HepG2 (cell line): Measurements from ENCODE around the gene TAS2R60. TPM values are rescaled to one million over a fixed set of nuclear protein-coding genes. Genes with fewer than 3 reads are reported as not detected.
A peak's percentile ranks its signal among the peaks of the same experiment; 100 is the strongest.

Experiments
- ATF7-NPFF ChIP-seq: sonication (generic); formaldehyde crosslinking; IDR thresholded peaks from 2 replicates; pipeline ENCODE4 v1.8.1; 2023; ENCODE audit warnings: mild to moderate bottlenecking, low read depth, missing genetic modification reagents, moderate library complexity
- GATA4 ChIP-seq: sonication (generic); IDR thresholded peaks from 2 replicates; pipeline ENCODE4 v1.6.1; 2016; ENCODE audit warnings: antibody characterized with exemption, low read depth, borderline replicate concordance
- GTF3A ChIP-seq: sonication (generic); formaldehyde crosslinking; conservative IDR thresholded peaks from 2 replicates; pipeline ENCODE4 v1.4.0; 2020; ENCODE audit warnings: mild to moderate bottlenecking, missing genetic modification reagents
- HNF1B ChIP-seq: sonication (generic); formaldehyde crosslinking; IDR thresholded peaks from 2 replicates; pipeline ENCODE4 v1.5.1; 2020; ENCODE audit warnings: mild to moderate bottlenecking, moderate library complexity, missing genetic modification reagents
- HOXA9 ChIP-seq: sonication (generic); formaldehyde crosslinking; IDR thresholded peaks from 2 replicates; pipeline ENCODE4 v1.8.1; 2022; ENCODE audit warnings: missing genetic modification reagents, mild to moderate bottlenecking, moderate library complexity, borderline replicate concordance
- MAFF ChIP-seq: IDR thresholded peaks from 2 replicates; pipeline ENCODE4 v1.6.1; 2011; ENCODE audit warnings: low read depth, low read length, improper control_type of control experiment
- MLLT10 ChIP-seq: sonication (generic); formaldehyde crosslinking; IDR thresholded peaks from 2 replicates; pipeline ENCODE4 v1.4.0; 2020; ENCODE audit warnings: missing genetic modification reagents
- RBM22 ChIP-seq: fragments of 200-400 bp; formaldehyde crosslinking; optimal IDR thresholded peaks from 2 replicates; pipeline ENCODE3; 2017; ENCODE audit warnings: mild to moderate bottlenecking, low read length, moderate library complexity
- SALL1 ChIP-seq: sonication (generic); formaldehyde crosslinking; IDR thresholded peaks from 2 replicates; pipeline ENCODE4 v1.8.0; 2022; ENCODE audit warnings: mild to moderate bottlenecking, missing genetic modification reagents
- SIX4 ChIP-seq: sonication (generic); formaldehyde crosslinking; IDR thresholded peaks from 2 replicates; pipeline ENCODE4 v1.4.0; 2020; ENCODE audit warnings: missing genetic modification reagents
- THAP11 ChIP-seq: IDR thresholded peaks from 2 replicates; pipeline ENCODE4 v1.6.1; 2016; ENCODE audit warnings: missing biosample characterization, missing genetic modification reagents
- THAP7 ChIP-seq: sonication (generic); formaldehyde crosslinking; IDR thresholded peaks from 2 replicates; pipeline ENCODE4 v1.8.1; 2023; ENCODE audit warnings: mild to moderate bottlenecking, missing genetic modification reagents
- ZFP41 ChIP-seq: sonication (generic); formaldehyde crosslinking; IDR thresholded peaks from 2 replicates; pipeline ENCODE4 v1.4.0; 2020; ENCODE audit warnings: mild to moderate bottlenecking, missing genetic modification reagents, borderline replicate concordance
- ZNF10 ChIP-seq: sonication (generic); formaldehyde crosslinking; IDR thresholded peaks from 2 replicates; pipeline ENCODE4 v1.4.0; 2020; ENCODE audit warnings: mild to moderate bottlenecking, low read depth, missing genetic modification reagents, borderline replicate concordance
- ZNF44 ChIP-seq: sonication (generic); formaldehyde crosslinking; IDR thresholded peaks from 2 replicates; pipeline ENCODE4 v1.5.1; 2020; ENCODE audit warnings: mild to moderate bottlenecking, missing genetic modification reagents
- ZNF446 ChIP-seq: sonication (generic); formaldehyde crosslinking; IDR thresholded peaks from 2 replicates; pipeline ENCODE4 v1.5.0; 2020; ENCODE audit warnings: mild to moderate bottlenecking, missing genetic modification reagents
- ZNF710 ChIP-seq: sonication (generic); formaldehyde crosslinking; IDR thresholded peaks from 2 replicates; pipeline ENCODE4 v1.5.0; 2020; ENCODE audit warnings: mild to moderate bottlenecking, missing genetic modification reagents, borderline replicate concordance
- ZNF749 ChIP-seq: sonication (generic); formaldehyde crosslinking; IDR thresholded peaks from 2 replicates; pipeline ENCODE4 v1.8.0; 2022; ENCODE audit warnings: mild to moderate bottlenecking, missing genetic modification reagents, moderate library complexity, borderline replicate concordance
- polyA plus RNA-seq, 8 experiments: library from polyadenylated mRNA; depleted of rRNA in 3 of 8; stranded (reverse) in 7 of 8; unstranded in 1 of 8; fragments of >200 nt; fragmentation: Illumina TruSeq in 4 of 8; extraction: Trizol in 4 of 8; gene quantifications; 2 replicates each; pipeline versions ENCODE4 v1.2.1 to v1.2.3, GENCODE V29; 2011 to 2016; ENCODE audit warnings: low read depth in 4 of 8, missing spikeins in 1 of 8, mixed read lengths in 1 of 8; ENCODE audit not compliant: insufficient read depth in 1 of 8
- total RNA-seq, 5 experiments: library from RNA; depleted of rRNA; stranded (reverse); fragments of >200 nt; fragmentation: Illumina TruSeq; extraction: Trizol; gene quantifications; 2 replicates each; pipeline ENCODE4 v1.2.3, GENCODE V29; 2016; ENCODE audit warnings: low read depth in 1 of 5
- TF ChIP-seq, protein P1 (sequence below): IDR thresholded peaks from 2 replicates; pipeline ENCODE4 v1.6.1; 2016; ENCODE audit warnings: low read depth, borderline replicate concordance

The TAS2R60 gene
- total and polyA plus RNA-seq, 2 of the 13 experiments (the other 11 are each of a cell fraction or from before 2014, with no cell fraction given) = not detected

GRCh38 chr7:143395187-143396149, 47.8 kb upstream of the TAS2R60 start (continued):
- peak; percentile 67; the same call in 1 of the 2 replicates for TF ChIP-seq ZNF710 (CRISPR knock-in tag)
- TF ChIP-seq GTF3A (CRISPR knock-in tag) = no peak
- TF ChIP-seq GATA4 = no peak
- TF ChIP-seq ZNF749 (CRISPR knock-in tag) = 0 out of 2 replicates have a peak, but pooled peaks have one; percentile 42
- TF ChIP-seq SIX4 (CRISPR knock-in tag) = no peak
- no peak for TF ChIP-seq ZNF10
- TF ChIP-seq ZNF44 = no peak
- TF ChIP-seq ZNF446 (CRISPR knock-in tag) = no peak
- no peak for TF ChIP-seq MLLT10
- TF ChIP-seq THAP11 = peak; percentile 60; the same call in 1 of the 2 replicates
- no peak for TF ChIP-seq MAFF
- peak; percentile 95 for TF ChIP-seq SALL1 (CRISPR knock-in tag)
- no peak for TF ChIP-seq ATF7-NPFF (CRISPR knock-in tag)
- TF ChIP-seq THAP7 (CRISPR knock-in tag) = no peak
- TF ChIP-seq, protein P1, sequence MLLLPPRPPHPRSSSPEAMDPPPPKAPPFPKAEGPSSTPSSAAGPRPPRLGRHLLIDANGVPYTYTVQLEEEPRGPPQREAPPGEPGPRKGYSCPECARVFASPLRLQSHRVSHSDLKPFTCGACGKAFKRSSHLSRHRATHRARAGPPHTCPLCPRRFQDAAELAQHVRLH (CRISPR knock-in tag) = 0 out of 2 replicates have a peak, but pooled peaks have one; percentile 44
- 0 out of 2 replicates have a peak, but pooled peaks have one; percentile 11 for TF ChIP-seq ZFP41 (CRISPR knock-in tag)
- TF ChIP-seq HNF1B = 0 out of 2 replicates have a peak, but pooled peaks have one; percentile 48
- no peak for TF ChIP-seq HOXA9 (CRISPR knock-in tag)
- no peak for TF ChIP-seq RBM22
